ENCODE results near the gene KCTD2. TPM values are rescaled to one million over a fixed set of nuclear protein-coding genes. Genes with fewer than 3 reads are reported as not detected.

KCTD2 gene
- total and polyA plus RNA-seq, 2 of the 13 experiments (the other 11 are each of a cell fraction or from before 2014, with no cell fraction given): 28.3 to 32.6 TPM

DNA sequence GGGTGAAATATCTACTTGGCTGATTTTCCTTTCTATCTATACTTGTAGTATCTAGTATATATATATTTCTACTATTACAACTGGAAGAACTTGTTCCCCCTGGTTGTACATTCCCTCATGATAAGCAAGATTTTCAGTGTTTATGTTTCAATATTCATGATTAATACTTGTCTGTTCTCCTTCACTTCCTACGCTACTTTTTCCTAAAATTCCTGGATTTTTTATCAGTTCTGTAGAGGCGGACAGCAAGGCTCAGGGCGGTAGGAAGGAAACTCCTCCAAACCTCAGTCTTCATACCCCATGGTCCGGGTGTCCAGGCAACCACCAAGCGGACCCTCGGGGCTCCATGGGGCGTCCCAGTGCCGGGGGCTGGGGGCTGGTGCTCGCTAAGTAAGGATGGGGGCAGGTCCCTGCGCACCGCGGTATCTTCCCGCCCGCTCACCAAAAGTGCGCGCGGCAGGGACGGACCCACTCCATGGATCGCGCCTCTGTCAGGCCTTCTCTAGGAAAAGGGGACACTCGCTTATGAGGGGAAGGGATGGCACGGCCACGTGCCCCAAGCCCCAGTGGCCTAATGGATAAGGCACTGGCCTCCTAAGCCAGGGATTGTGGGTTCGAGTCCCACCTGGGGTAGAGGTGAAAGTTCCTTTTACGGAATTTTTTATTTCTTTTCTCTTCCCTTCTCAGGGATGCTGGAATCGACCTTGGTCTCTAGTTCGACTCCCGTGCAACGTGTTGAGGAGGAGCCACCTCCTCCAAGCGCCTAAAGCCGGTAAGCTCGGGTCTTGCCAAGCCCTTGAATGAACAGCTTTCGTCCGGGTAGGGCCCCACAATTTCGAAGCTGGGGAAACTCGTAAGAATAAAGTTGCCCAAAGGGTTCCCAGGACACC lies 13.4 kb upstream of the KCTD2 start (continued):
- TF ChIP-seq, protein P1, sequence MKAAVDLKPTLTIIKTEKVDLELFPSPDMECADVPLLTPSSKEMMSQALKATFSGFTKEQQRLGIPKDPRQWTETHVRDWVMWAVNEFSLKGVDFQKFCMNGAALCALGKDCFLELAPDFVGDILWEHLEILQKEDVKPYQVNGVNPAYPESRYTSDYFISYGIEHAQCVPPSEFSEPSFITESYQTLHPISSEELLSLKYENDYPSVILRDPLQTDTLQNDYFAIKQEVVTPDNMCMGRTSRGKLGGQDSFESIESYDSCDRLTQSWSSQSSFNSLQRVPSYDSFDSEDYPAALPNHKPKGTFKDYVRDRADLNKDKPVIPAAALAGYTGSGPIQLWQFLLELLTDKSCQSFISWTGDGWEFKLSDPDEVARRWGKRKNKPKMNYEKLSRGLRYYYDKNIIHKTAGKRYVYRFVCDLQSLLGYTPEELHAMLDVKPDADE (CRISPR knock-in tag; IDR thresholded peaks at IDR 0.05): no peak
- TF ChIP-seq ZSCAN20 (CRISPR knock-in tag; IDR thresholded peaks at IDR 0.05; ENCODE audit: borderline replicate concordance) (peak; percentile 63; the same call in 1 of the 2 replicates), NRL (CRISPR knock-in tag; IDR thresholded peaks at IDR 0.05; ENCODE audit: borderline replicate concordance) (peak; percentile 79), ZNF331 (CRISPR knock-in tag; IDR thresholded peaks at IDR 0.05) (peak; percentile 97), ZNF460 (CRISPR knock-in tag; IDR thresholded peaks at IDR 0.05; ENCODE audit: borderline replicate concordance) (no peak), ZNF569 (CRISPR knock-in tag; IDR thresholded peaks at IDR 0.05; ENCODE audit: borderline replicate concordance) (no peak), ZNF44 (CRISPR knock-in tag; IDR thresholded peaks at IDR 0.05) (0 out of 2 replicates have a peak, but pooled peaks have one; percentile 59), ZNF33A (CRISPR knock-in tag; IDR thresholded peaks at IDR 0.05; ENCODE audit: borderline replicate concordance) (no peak; the same call in 1 of the 2 replicates), ZSCAN9 (CRISPR knock-in tag; IDR thresholded peaks at IDR 0.05; ENCODE audit: borderline replicate concordance) (peak; percentile 94), ZFAT (CRISPR knock-in tag; conservative IDR thresholded peaks at IDR 0.05) (no peak)
- TF ChIP-seq, protein P2, sequence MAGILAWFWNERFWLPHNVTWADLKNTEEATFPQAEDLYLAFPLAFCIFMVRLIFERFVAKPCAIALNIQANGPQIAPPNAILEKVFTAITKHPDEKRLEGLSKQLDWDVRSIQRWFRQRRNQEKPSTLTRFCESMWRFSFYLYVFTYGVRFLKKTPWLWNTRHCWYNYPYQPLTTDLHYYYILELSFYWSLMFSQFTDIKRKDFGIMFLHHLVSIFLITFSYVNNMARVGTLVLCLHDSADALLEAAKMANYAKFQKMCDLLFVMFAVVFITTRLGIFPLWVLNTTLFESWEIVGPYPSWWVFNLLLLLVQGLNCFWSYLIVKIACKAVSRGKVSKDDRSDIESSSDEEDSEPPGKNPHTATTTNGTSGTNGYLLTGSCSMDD (CRISPR knock-in tag; IDR thresholded peaks at IDR 0.05): no peak
- TF ChIP-seq, protein P3, sequence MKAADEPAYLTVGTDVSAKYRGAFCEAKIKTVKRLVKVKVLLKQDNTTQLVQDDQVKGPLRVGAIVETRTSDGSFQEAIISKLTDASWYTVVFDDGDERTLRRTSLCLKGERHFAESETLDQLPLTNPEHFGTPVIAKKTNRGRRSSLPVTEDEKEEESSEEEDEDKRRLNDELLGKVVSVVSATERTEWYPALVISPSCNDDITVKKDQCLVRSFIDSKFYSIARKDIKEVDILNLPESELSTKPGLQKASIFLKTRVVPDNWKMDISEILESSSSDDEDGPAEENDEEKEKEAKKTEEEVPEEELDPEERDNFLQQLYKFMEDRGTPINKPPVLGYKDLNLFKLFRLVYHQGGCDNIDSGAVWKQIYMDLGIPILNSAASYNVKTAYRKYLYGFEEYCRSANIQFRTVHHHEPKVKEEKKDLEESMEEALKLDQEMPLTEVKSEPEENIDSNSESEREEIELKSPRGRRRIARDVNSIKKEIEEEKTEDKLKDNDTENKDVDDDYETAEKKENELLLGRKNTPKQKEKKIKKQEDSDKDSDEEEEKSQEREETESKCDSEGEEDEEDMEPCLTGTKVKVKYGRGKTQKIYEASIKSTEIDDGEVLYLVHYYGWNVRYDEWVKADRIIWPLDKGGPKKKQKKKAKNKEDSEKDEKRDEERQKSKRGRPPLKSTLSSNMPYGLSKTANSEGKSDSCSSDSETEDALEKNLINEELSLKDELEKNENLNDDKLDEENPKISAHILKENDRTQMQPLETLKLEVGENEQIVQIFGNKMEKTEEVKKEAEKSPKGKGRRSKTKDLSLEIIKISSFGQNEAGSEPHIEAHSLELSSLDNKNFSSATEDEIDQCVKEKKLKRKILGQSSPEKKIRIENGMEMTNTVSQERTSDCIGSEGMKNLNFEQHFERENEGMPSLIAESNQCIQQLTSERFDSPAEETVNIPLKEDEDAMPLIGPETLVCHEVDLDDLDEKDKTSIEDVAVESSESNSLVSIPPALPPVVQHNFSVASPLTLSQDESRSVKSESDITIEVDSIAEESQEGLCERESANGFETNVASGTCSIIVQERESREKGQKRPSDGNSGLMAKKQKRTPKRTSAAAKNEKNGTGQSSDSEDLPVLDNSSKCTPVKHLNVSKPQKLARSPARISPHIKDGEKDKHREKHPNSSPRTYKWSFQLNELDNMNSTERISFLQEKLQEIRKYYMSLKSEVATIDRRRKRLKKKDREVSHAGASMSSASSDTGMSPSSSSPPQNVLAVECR (CRISPR knock-in tag; IDR thresholded peaks at IDR 0.05; ENCODE audit: borderline replicate concordance): peak; percentile 87
- TF ChIP-seq, protein P4, sequence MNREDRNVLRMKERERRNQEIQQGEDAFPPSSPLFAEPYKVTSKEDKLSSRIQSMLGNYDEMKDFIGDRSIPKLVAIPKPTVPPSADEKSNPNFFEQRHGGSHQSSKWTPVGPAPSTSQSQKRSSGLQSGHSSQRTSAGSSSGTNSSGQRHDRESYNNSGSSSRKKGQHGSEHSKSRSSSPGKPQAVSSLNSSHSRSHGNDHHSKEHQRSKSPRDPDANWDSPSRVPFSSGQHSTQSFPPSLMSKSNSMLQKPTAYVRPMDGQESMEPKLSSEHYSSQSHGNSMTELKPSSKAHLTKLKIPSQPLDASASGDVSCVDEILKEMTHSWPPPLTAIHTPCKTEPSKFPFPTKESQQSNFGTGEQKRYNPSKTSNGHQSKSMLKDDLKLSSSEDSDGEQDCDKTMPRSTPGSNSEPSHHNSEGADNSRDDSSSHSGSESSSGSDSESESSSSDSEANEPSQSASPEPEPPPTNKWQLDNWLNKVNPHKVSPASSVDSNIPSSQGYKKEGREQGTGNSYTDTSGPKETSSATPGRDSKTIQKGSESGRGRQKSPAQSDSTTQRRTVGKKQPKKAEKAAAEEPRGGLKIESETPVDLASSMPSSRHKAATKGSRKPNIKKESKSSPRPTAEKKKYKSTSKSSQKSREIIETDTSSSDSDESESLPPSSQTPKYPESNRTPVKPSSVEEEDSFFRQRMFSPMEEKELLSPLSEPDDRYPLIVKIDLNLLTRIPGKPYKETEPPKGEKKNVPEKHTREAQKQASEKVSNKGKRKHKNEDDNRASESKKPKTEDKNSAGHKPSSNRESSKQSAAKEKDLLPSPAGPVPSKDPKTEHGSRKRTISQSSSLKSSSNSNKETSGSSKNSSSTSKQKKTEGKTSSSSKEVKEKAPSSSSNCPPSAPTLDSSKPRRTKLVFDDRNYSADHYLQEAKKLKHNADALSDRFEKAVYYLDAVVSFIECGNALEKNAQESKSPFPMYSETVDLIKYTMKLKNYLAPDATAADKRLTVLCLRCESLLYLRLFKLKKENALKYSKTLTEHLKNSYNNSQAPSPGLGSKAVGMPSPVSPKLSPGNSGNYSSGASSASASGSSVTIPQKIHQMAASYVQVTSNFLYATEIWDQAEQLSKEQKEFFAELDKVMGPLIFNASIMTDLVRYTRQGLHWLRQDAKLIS (CRISPR knock-in tag; IDR thresholded peaks at IDR 0.05): 0 out of 2 replicates have a peak, but pooled peaks have one; percentile 41
- TF ChIP-seq, protein P5, sequence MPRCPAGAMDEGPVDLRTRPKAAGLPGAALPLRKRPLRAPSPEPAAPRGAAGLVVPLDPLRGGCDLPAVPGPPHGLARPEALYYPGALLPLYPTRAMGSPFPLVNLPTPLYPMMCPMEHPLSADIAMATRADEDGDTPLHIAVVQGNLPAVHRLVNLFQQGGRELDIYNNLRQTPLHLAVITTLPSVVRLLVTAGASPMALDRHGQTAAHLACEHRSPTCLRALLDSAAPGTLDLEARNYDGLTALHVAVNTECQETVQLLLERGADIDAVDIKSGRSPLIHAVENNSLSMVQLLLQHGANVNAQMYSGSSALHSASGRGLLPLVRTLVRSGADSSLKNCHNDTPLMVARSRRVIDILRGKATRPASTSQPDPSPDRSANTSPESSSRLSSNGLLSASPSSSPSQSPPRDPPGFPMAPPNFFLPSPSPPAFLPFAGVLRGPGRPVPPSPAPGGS (CRISPR knock-in tag; IDR thresholded peaks at IDR 0.05): no peak

Measured in HepG2 (cell line).